DMS114 treated with DMSO at 0.1 percent for 48 hours (cell line): Measurements from ENCODE around the gene NR3C1.

Experiments
- DNase-seq: peaks from one replicate; lab custom pipeline; 2025; ENCODE audit not compliant: unreplicated experiment; lab: John Stamatoyannopoulos, UW

NR3C1 gene

GRCh38 chr5:143399616-143400540 is 3.6 kb downstream of the NR3C1 start:
- DNase-seq, result no peak

- no peak for DNase-seq
Measured at GRCh38 chr5:143398451-143399237, 4.8 kb downstream of the NR3C1 start.

- DNase-seq, result no peak
Measured at GRCh38 chr5:143398053-143398355, 5.5 kb downstream of the NR3C1 start.

- DNase-seq, result no peak
Measured at GRCh38 chr5:143397302-143398052, 6.0 kb downstream of the NR3C1 start.

GRCh38 chr5:143396353-143396940 is 7.0 kb downstream of the NR3C1 start:
- DNase-seq, result no peak

GRCh38 chr5:143395638-143396352 is 7.7 kb downstream of the NR3C1 start:
- DNase-seq, result no peak

GRCh38 chr5:143393524-143393923 is 10.0 kb downstream of the NR3C1 start:
- no peak for DNase-seq

GRCh38 chr5:143390941-143391340 is 12.5 kb downstream of the NR3C1 start:
- no peak for DNase-seq

- DNase-seq, result no peak
Measured at GRCh38 chr5:143390258-143390657, 13.2 kb downstream of the NR3C1 start.

- DNase-seq, result no peak
Measured at GRCh38 chr5:143386725-143387124, 16.8 kb downstream of the NR3C1 start.

- no peak for DNase-seq
Measured at GRCh38 chr5:143384865-143385657, 18.4 kb downstream of the NR3C1 start.

GRCh38 chr5:143383988-143384387 is 19.5 kb downstream of the NR3C1 start:
- DNase-seq, result no peak

- DNase-seq, result no peak
Measured at GRCh38 chr5:143379606-143380005, 23.9 kb downstream of the NR3C1 start.

- no peak for DNase-seq
Measured at GRCh38 chr5:143376911-143377813, 26.3 kb downstream of the NR3C1 start.

- no peak for DNase-seq
Measured at GRCh38 chr5:143376195-143376779, 27.2 kb downstream of the NR3C1 start.

- DNase-seq, result no peak
Measured at GRCh38 chr5:143374496-143375217, 28.8 kb downstream of the NR3C1 start.

GRCh38 chr5:143373076-143373475 is 30.4 kb downstream of the NR3C1 start:
- no peak for DNase-seq
